HL-60/S4 (cell line): ENCODE data around the gene SRGAP3.
"Not testable (repeated sequence)": the region's sequence is repeated elsewhere in the genome, so short reads cannot be mapped to it uniquely, and the experiment has no call there.

Experiments
- in situ Hi-C: fragments of 300-500 bp; cut with MboI; formaldehyde crosslinking; loops from 2 replicates; pipeline ENCODE4 v1.14.3; 2022; ENCODE audit warnings: low sequenced_read_pairs

The SRGAP3 gene

DNA sequence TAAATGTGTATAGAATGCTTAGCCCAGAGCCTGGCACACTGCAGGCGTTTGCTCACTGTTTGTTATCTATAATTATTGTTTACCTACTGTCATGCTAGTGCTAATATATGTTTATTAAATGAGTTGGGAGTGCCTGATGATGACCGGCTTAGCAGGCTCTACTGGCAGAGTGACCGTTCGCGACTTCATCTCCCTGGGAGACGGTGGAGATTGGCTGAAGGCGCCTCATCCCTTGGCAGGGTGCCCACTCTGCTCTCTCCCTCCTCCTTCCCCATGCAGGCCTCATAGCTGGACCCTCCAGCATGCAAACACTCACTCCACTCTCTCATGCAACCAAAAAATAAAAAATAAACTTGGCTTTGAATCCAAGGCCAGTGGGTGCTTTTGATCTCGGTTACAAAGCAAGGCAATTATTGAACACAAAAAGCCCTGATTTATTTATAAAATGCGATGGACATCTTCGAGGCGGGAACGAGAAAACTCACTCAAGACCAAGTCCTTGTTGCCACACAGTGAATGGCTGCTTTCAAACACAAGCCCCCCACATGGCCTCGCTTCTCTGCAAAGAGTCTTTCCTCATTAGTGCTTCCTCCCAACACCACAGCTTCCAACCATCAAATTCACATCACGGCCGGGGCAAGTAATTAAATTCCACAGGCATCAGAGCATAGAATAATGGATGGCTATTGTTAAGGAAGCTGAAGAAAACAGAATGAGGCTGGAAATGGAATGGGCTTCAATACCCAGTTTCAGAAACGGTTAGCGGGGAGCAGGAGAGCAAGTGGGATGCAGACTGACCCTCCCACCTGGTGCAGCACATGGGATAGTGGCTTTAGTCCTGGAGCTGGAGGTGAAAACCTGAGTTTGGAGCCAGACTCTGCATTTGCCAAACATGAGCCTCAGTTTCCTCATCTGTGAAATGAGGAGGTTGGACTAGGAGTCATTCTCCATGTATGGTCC lies 150.4 kb downstream of the SRGAP3 start:
- in situ Hi-C loops = no loop called here

DNA sequence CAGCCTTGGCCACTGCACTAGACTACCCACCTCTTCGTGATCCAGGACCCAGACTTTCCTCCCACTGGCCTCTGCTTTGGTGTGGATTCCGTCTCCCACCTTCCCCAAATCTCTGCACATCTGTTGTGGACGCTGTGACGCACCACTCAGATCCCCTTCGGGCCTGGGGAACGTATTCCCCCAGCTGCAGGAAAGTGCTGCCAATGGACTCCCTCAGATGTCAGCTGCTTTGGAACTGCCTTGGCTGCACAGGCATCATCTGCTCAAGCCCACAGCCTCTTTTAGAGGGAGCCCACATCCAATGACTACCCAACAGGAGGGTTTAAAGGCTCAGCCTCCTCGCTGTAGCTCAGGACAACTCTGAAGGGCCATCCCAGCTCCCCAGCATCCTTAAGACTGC lies 152.0 kb downstream of the SRGAP3 start:
- in situ Hi-C loops = no loop called here

DNA sequence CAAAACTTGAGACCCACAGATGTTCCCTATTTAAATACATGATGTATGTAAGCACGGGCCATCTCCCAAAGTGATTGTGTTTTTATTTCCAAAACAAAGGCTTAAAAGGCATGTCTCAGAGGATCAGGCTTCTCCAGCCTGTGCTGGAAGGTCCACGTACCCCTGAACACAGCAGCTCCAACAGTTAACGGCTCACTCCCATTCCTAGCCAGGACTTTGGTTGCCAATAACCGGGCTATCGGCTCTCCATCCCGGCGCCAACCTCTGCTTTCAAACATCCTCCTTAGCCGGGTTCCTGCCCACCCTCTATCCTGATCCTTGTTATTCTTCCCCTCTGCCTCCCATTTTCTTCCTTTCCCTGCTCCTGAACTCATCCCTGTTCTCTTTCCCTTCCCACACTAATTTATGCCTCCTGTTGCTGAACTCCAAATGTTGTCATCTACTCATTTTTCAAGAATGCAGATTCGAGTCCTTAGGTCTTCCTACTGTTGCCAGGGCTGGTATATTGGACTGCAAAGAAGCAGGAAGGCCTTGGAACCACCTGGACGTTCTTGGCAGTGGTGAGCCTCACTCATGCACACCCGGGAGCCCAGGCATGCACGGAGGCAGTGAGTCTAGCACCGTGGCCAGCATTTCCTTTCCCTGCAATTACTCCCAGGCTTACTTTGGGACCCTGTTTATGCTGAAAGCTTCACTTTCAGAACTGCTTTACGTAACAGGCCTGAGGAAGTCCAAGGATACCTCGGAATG lies 157.8 kb downstream of the SRGAP3 start:
- in situ Hi-C loops = no loop called here

DNA sequence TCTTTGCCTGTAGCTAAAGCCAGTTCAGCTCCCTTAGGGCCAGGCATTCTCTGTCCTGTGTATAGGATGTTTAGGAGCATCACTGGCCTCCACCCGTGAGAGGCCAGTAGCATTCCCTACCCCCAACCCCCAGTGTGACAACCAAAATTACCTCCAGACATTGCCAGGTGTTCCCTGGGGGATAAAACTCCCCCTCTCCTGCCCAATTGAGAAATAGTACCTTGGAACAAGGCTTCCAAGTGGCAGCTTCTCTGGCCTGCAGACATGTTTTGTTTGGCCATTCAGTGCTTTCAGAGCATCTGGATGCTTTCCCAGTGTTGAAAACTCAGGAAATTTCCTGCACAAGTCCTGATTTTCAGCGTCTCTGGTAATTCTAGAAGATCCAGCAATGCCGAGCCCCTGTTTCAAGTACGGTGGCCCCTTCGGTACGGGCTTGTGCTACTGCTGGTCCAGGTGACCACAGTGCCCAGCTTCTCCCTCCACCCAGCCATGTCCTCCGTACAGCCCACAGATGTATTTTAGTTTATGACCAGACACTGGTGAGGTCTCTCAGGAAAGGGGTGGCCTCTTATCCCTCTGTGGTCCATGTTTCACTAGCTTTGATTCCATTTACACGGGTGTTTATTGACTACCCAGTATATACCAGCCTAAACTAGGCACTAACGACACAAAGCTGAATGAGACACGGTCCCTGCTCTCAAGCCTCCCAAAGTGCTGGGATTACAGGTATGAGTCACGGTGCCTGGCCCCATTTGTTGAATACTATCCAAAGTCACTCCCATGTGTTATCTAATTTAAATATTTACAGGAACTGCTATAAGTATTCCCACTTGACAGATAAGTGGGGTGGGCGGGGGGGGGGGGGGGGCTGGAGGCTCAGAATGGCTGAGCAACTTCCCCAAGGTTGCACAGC lies 160.7 kb downstream of the SRGAP3 start:
- in situ Hi-C loops = no loop called here

DNA sequence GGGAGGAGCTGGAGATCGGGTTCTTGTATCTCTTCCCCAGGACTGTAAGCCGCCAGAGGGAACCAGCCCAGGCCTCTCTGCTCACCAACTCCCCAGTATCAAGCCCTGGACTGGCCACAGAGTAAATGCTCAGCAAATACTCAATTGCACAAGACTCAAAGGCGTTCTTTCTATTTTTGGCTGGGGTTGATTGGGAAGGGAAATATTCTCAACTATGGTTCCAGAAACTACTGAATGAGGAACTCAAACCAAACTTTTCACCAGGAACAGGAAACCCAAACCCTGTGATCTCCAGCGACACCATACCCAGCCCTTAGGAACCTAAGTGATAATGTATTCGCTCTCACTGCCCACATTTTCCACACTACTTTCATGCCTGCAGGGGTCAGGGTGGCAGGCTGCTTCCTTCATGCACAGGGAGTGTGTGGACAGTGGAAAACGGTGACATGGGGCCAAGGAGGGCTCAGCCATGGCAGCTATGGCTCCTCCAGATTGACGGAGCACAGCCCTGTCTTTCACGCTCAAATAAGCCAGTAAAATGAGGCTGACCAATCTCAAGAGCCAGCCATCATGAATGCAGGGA lies 161.5 kb downstream of the SRGAP3 start:
- in situ Hi-C loops = no loop called here

DNA sequence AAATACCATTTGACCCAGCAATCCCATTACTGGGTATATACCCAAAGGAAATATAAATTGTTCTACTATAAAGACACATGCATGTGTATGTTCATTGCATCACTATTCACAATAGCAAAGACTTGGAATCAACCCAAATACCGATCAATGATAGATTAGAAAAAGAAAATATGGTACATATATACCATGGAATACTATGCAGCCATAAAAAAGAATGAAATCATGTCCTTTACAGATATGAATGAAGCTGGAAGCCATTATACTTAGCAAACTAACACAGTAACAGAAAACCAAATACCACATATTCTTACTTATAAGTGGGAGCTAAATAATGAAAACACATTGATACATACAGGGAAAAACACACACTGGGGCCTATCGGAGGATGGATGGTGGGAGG lies 164.0 kb downstream of the SRGAP3 start:
- in situ Hi-C loops = not testable (repeated sequence)

DNA sequence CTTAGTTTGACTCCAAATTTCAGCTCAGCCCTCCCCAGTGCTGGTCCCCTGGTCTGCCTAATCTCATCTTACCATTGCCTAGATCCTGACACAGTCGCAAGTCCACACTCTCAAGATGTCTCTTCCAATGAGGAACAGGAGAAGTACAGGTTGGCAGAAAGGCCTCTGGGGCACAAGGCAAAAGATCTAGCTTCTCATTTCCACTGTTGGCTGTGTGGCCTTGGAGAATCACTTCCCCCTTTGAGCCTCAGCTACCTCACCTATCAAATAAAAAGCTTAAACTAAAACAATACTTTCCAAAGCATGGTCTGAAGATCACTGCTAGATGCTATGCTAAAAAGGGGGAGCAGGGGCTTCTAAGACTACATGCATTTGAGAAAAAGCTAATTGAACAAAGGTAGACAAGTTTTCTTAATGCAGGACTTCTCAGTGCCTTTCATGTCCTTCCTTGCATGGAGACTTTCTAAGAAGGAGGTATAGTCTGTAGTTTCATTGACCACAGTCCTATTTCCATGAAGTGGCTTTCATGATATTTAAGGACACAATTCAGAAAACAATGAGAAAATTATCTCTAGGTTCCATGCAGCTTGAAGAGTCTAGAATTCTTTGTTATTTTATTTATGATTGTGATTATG lies 168.1 kb downstream of the SRGAP3 start:
- in situ Hi-C loops = no loop called here

DNA sequence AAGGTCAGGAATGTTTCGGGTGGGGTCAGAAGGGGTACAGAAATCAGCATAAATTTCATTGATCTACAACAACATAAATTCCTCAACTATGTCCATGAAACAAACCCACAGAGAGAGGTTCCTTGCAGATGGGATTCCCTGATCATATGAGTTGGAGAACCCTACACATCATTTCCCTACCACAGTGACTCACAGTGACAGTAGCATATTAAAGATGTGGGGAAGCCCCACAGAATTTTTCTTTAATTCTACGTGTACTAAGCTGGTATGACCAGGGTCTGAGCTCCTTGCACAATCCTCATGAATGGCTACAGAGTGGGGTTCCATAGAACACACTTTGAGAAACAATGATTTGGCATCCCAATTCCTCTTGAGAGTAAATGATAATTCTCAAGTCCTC lies 169.3 kb downstream of the SRGAP3 start:
- in situ Hi-C loops = no loop called here

DNA sequence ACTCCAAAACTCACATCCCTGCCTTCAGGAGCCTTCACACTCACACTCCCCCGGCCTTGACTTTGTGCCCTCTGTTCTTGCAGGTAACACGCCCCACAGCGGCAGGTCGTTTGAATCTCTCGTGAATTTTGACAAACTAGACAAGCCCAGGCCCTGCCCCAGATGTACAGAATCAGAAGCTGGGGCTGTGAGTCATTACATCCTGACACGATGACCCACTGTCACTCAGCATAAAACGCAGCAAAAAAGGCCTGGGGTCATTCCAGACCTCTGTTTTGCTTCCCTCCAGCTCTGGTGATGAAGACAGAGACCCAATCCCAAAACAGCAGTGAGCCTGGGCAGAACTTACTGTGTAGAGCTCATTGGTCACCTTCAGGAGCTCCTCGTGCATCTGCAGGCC lies 169.8 kb downstream of the SRGAP3 start:
- in situ Hi-C loops = no loop called here

DNA sequence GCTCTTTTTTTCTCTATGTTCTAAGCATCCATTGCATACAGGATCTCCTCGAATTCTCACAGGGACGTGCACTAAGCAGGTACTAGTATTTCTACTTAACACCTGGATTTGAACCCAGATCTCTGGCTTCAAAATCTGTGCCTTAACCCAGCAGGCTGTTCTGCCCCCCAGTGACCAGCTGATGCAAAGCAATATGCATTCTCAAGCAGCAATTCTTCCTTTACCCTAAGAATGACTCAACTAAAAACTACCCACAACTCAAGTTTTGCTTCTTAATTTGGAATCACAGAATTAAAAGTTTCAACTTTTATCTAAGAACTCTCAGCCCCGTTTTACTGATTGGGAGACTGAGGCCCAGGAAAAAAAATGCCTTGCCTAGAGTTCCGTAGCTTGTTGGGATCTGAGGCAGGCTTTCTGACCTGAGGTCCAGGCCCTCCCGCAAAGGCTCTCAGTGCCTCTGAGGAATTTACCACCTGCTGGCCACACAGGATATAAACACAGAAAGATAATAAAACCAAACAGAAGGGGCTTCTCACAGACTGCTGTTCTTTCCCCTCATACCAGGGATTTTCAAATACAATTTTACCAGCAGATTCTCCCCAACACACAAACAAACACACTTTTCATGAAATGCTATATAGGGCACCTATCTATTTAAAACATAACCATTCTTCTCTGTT lies 170.7 kb downstream of the SRGAP3 start:
- in situ Hi-C loops = no loop called here

DNA sequence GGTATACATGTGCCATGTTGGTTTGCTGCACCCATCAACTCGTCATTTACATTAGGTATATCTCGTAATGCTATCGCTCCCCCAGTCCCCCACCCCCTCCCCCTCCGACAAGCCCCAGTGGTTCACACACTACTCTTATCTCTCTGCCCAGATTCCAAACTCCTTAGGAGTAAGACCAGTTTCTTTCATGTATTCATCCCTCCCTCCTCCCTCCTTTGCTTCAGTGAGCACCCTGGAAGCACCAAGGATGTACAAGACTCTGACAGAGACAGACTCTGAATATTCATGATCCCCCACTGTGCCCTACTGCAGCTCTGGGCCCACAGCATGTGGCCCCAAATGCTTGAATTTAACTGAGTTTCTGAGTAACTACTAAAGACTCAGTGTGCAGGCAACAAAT lies 172.4 kb downstream of the SRGAP3 start:
- in situ Hi-C loops = no loop called here

DNA sequence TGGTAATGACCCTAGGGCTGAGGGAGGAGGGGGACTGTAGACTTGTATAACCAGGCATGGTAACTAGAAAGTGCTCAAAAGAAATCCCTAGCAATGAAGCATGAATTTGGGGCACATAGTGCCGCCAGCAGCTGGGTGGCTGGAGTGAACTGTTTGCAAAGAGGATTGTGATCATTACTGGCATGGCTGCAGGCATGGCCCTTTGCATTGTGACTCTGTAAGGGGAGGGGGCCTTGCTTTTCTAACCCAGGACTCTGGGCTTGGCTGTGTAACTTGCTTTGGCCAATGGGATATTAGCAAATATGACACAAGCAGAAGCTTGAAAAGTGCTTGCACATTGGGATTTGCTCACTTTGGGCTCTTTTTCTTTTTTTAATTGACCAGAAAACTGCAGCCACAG lies 173.7 kb downstream of the SRGAP3 start:
- in situ Hi-C loops = no loop called here

DNA sequence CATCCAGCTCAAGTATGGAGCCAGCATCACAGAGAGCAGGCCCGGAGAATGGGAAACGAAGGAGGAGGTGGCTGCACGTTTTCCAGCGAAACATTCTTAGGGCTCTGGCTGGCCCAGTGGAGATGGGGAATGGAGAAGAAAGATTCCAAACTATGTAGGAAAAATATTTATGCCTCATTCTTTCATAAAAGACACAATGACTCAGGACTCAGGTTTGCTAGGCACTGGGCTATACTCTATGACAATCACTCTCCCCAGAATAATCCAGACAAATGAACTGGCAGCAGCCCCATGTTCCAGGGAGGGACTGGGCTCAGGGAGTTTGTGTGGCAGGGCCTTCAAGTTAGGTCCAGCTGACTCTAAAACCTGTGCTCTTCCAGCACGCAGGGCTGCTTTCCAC lies 175.4 kb downstream of the SRGAP3 start:
- in situ Hi-C loops = no loop called here

DNA sequence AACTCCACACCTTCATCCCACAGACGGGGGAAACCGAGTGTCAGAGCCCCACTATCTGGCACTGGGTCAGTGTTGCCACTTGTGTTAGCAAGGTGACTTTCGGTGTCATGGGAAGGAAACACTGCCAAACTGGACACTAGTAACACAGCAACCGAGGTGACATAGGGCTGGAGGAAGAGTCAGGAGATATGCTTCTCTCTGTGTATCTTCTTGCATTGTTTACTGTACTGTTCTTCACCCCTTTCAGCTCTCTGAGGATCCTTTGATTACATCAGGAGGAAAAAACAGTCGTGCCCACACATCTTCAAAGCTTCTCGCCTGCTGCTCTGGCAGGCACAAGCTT lies 176.8 kb downstream of the SRGAP3 start:
- in situ Hi-C loops = no loop called here

DNA sequence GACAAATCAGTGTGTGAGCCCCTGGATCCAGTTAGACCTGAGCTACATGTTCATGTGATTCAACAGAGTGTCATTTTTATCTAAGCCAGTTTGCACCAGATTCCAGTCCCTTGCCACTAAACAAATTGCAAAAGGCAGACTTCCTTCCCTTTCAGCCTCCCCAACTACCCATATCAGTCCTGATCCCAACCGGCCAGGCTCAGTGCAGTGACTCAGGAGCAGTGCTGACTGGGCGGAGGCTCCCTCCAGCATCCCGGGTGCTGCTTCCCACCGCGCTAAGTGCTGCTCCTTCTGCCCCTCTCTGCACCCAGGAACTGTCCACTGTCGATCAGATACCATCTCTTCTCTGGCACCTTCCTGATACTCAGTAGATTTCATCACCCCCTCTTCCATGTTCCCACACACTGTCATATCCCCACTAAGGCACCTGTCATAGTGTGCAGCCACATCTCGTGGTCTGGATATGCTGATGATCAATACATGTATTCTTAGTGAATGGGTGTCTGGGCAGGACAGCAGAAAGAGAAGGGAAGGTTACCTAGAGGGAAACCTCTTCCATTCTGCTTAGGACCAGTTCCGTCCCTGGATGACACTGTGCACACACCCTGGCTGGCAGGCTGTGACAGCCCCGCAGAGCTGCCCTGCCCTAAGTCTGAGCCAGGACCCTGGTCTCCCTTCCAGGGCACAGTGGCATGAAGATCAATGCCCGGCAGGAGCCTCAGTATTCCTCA lies 177.3 kb downstream of the SRGAP3 start:
- in situ Hi-C loops = no loop called here

DNA sequence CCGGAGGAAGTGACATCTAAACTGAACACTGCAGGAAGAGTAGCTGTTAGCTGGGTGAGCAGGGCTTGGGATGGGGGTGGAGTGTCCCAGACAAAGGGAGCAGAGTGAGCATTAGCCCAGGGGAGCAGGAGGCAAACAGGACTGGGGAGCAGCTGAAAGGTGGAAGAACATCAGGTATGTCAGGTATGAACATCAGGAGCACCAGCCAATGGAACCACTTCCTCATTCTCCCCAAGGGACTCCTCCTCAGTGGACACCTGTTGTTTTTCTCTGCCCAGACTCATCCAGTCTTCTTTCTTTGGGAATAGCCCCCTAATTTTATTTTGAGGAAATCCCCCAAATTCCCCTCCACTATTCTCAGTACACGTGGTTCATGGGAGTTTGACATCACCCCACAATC lies 178.5 kb downstream of the SRGAP3 start:
- in situ Hi-C loops = no loop called here

DNA sequence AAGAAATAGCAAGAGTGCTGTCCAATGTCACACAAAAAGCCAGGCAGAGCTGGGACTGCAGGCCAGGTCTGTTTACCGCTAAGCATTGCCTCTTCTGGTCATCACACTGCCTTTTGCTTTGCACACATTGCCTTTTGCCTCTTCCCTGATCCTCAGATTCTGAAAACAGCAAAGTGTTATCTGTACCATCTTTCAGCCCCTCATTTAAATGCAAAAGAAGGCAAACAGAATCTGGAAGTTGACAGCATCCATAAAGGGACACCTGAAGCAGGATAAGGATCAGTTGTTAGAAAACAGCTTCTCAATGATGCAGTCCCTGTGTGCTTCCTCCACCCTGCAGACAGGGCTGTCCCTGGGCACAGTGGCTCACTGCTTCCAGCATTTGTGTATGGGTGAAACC lies 179.5 kb downstream of the SRGAP3 start:
- in situ Hi-C loops = no loop called here

DNA sequence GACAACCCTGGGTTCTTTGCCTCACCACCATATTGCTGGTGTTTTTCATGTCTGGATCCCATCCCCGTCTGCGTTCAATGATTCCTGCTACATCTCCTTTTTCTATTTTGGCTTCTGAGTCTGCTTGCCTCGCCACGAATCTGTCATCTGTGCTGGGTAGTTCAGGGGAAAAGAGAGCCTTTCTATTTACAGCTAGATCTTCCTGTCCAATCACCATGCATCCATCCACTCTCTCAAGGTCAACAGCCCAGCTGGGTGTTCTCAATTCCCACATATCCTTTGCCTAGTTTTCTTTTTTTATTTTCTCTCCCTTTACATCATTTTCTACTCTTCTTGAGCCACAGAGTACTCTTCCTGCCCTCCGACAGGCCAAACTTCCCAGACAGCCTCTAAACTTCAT lies 181.4 kb downstream of the SRGAP3 start:
- in situ Hi-C loops = no loop called here

DNA sequence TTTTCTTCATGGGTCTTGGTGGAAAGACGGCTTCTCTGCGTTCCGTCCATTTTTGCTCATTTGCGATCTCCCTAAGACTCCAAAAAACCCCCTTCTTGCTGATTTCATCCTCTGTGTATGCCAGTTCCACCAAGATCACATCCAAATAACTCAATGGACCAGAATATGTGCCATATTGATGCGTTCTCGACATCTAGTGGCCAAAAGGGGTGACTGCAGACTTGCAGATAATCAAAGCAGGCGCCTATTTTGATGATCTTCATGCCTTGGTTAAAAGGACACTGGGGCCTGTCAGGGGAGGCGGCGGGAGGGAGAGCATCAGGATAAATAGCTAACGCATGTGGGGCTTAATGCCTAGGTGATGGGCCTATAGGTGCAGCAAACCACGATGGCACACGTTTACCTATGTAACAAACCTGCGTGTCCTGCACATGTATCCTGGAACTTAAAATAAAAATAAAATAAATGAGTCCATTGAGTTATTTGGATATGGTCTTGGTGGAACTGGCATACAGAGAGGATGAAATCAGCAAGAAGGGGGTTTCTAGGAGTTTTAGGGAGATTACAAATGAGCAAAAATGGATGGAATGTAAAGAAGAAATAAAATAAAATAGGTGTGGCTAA lies 182.0 kb downstream of the SRGAP3 start:
- in situ Hi-C loops = no loop called here
